Stimulated activated CD8-positive, alpha-beta memory T cell treated with anti-CD3 and anti-CD28 coated beads, Interleukin-7, amount 100 ng/mL, for 48 hours (primary cell): ENCODE measurements around the gene HAUS3.
"Not testable (repeated sequence)": the region's sequence is repeated elsewhere in the genome, so short reads cannot be mapped to it uniquely, and the experiment has no call there.

Experiments used
- DNase-seq, 2 donors: peaks; one replicate each; pipeline ENCODE4 v3.0.0-alpha.2; 2020; ENCODE audit warnings: low read depth in 1 of 2; ENCODE audit errors: extremely low read depth in 1 of 2

Gene HAUS3

GRCh38 chr4:2276581-2277325 lies 34.8 kb upstream of the HAUS3 start:
- no peak for DNase-seq

- DNase-seq, result no peak
Observed at GRCh38 chr4:2275546-2276251, 33.8 kb upstream of the HAUS3 start.

GRCh38 chr4:2275044-2275397 lies 33.1 kb upstream of the HAUS3 start:
- not testable (repeated sequence) for DNase-seq

GRCh38 chr4:2274320-2275043 lies 32.6 kb upstream of the HAUS3 start:
- DNase-seq, result no peak

GRCh38 chr4:2273657-2274319 lies 31.9 kb upstream of the HAUS3 start:
- DNase-seq, result no peak

- no peak for DNase-seq
Observed at GRCh38 chr4:2273221-2273620, 31.3 kb upstream of the HAUS3 start.

- no peak for DNase-seq
Observed at GRCh38 chr4:2272828-2273120, 30.9 kb upstream of the HAUS3 start.

GRCh38 chr4:2272026-2272827 lies 30.3 kb upstream of the HAUS3 start:
- no peak for DNase-seq

GRCh38 chr4:2271279-2272025 lies 29.5 kb upstream of the HAUS3 start:
- DNase-seq, result no peak

- no peak for DNase-seq
Observed at GRCh38 chr4:2270341-2271165, 28.6 kb upstream of the HAUS3 start.

GRCh38 chr4:2269618-2270163 lies 27.8 kb upstream of the HAUS3 start:
- no peak for DNase-seq

- DNase-seq, result no peak
Observed at GRCh38 chr4:2269206-2269531, 27.2 kb upstream of the HAUS3 start.

GRCh38 chr4:2268357-2269205 lies 26.7 kb upstream of the HAUS3 start:
- DNase-seq, result no peak

- DNase-seq, result no peak
Observed at GRCh38 chr4:2267841-2268240, 25.9 kb upstream of the HAUS3 start.

- DNase-seq, result no peak
Observed at GRCh38 chr4:2267320-2267811, 25.4 kb upstream of the HAUS3 start.

- DNase-seq, result no peak
Observed at GRCh38 chr4:2266821-2267220, 24.9 kb upstream of the HAUS3 start.

- DNase-seq, result no peak
Observed at GRCh38 chr4:2266181-2266580, 24.3 kb upstream of the HAUS3 start.
